ENCODE measurements around the gene RPS2. TPM values are rescaled to one million over a fixed set of nuclear protein-coding genes. Genes with fewer than 3 reads are reported as not detected.

Gene RPS2
- total RNA-seq, 6 experiments from 2014 or later = 2,281 to 2,831 (median 2,477) TPM

- Mint-ChIP-seq H3K27me3 (ENCODE audit: insufficient read depth) (peaks cover 8% of the 10 kb centered on the region), H3K36me3 (ENCODE audit: low read depth) (no peaks in the 10 kb centered on the region), H3K9me3 (no peaks in the 10 kb centered on the region), H3K27ac (no peak overlapping the region), H3K4me3 (no peak overlapping the region), H3K4me1 (ENCODE audit: low read depth) (peaks cover 4% of the 10 kb centered on the region)
- no peak for DNase-seq
- TF ChIP-seq CTCF (IDR thresholded peaks at IDR 0.05) = no peak
These were observed 13.2 kb upstream of the RPS2 start for GRCh38 chr16:1977875-1978268.

GRCh38 chr16:1976951-1977874 lies 12.6 kb upstream of the RPS2 start:
- Mint-ChIP-seq H3K36me3 (ENCODE audit: low read depth) (no peaks in the 10 kb centered on the region), H3K4me3 (no peak overlapping the region), H3K27me3 (ENCODE audit: insufficient read depth) (peaks cover 6% of the 10 kb centered on the region; the same call in 1 of the 2 replicates), H3K4me1 (ENCODE audit: low read depth) (peaks cover 7% of the 10 kb centered on the region), H3K9me3 (no peaks in the 10 kb centered on the region), H3K27ac (no peak overlapping the region)
- no peak for TF ChIP-seq CTCF (IDR thresholded peaks at IDR 0.05)
- no peak for DNase-seq

GRCh38 chr16:1976216-1976520 lies 11.5 kb upstream of the RPS2 start:
- peaks cover 6% of the 10 kb centered on the region for H3K36me3 Mint-ChIP-seq (ENCODE audit: low read depth)
- no peak for DNase-seq

GRCh38 chr16:1975432-1976215 lies 11.0 kb upstream of the RPS2 start:
- no peaks in the 10 kb centered on the region for H3K9me3 Mint-ChIP-seq
- no peak overlapping the region for H3K4me3 Mint-ChIP-seq
- H3K27me3 Mint-ChIP-seq (ENCODE audit: insufficient read depth) = no peaks in the 10 kb centered on the region; the same call in 1 of the 2 replicates
- peaks cover 16% of the 10 kb centered on the region for H3K4me1 Mint-ChIP-seq (ENCODE audit: low read depth)
- H3K36me3 Mint-ChIP-seq (ENCODE audit: low read depth) = peaks cover 7% of the 10 kb centered on the region
- no peak overlapping the region for H3K27ac Mint-ChIP-seq
- no peak for DNase-seq
- no peak for TF ChIP-seq CTCF (IDR thresholded peaks at IDR 0.05)

More at GRCh38 chr16:1976216-1976520, 11.5 kb upstream of the RPS2 start:
- H3K27ac Mint-ChIP-seq = no peak overlapping the region
- H3K4me1 Mint-ChIP-seq (ENCODE audit: low read depth) = peaks cover 13% of the 10 kb centered on the region
- no peak for TF ChIP-seq CTCF (IDR thresholded peaks at IDR 0.05)
- no peaks in the 10 kb centered on the region for H3K9me3 Mint-ChIP-seq
- no peak overlapping the region for H3K4me3 Mint-ChIP-seq
- H3K27me3 Mint-ChIP-seq (ENCODE audit: insufficient read depth) = peaks cover 3% of the 10 kb centered on the region

GRCh38 chr16:1974157-1975070 lies 9.8 kb upstream of the RPS2 start:
- H3K36me3 Mint-ChIP-seq (ENCODE audit: low read depth) = peaks cover 7% of the 10 kb centered on the region
- no peak for DNase-seq
- H3K9me3 Mint-ChIP-seq = no peaks in the 10 kb centered on the region
- peaks cover 16% of the 10 kb centered on the region for H3K4me1 Mint-ChIP-seq (ENCODE audit: low read depth)
- no peaks in the 10 kb centered on the region; the same call in 1 of the 2 replicates for H3K27me3 Mint-ChIP-seq (ENCODE audit: insufficient read depth)
- no peak overlapping the region for H3K4me3 Mint-ChIP-seq
- TF ChIP-seq CTCF (IDR thresholded peaks at IDR 0.05) = no peak
- no peak overlapping the region for H3K27ac Mint-ChIP-seq
